ENCODE results near the gene LSM5.
"Not testable (repeated sequence)": the region's sequence is repeated elsewhere in the genome, so short reads cannot be mapped to it uniquely, and the experiment has no call there.

Gene LSM5

GRCh38 chr7:32501522-32501921, 11.3 kb upstream of the LSM5 start:
- no peak for FAIRE-seq

DNA sequence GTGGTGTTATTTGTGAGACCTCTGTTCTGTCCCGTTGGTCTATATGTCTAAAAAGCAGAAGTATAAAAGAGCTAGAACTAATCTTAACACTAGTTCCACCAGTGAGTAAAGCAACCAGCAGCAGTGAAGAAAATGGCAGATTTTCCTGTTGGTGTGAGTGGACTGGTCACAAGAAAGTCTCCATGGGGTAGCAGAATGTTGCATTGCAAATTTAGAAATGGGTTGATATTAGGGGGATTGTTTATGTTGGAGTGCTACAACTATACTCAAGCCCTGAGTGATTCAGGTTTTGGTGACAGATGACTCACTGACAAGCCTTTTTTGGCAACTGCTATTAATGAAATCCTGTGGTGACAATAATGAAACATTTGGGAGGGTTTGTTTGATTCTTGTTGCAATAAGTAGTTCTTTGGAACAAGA, 10.8 kb upstream of the LSM5 start:
- no peak for FAIRE-seq

GRCh38 chr7:32500216-32500615, 10.0 kb upstream of the LSM5 start:
- not testable (repeated sequence) for FAIRE-seq

GRCh38 chr7:32499755-32500154, 9.6 kb upstream of the LSM5 start:
- FAIRE-seq = not testable (repeated sequence)

GRCh38 chr7:32496052-32496813, 6.1 kb upstream of the LSM5 start:
- no peak for FAIRE-seq

DNA sequence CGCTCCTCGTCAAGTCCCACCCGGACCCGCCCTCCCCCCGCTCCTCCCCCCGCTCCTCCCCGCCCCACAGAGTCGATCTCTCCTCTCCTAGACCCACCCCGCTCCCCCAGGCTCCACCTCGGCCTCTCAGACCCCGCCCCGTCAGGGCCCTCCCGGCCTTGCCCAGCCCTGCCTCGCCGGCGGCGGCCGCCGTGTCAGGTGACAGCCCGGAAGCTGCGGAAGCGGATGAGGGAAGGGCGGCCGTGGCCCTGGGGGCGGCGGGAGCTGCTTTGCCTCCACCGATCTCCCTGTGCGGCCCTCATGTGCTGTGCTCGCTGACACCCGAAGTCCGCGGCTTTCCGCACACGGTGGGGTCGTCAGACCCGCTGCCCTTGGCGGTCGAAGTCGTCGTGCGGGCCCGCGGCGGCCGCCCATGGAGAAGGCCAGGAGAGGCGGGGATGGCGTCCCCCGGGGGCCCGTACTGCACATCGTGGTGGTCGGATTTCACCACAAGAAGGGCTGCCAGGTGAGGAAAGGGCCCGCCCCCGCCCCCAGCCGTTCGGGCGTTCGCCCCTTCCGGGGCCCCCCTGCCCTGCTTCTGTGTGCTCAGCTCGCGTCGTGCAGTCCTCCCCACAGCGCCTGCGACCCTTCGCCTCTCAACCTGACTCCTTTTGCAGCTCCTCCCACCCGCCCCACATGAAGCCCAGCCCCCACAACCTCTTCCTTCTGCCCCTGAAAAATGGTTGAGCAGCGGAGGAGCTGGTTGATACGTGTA, 5.3 kb upstream of the LSM5 start, which contains the start of gene AVL9:
Gene AVL9 (plus strand): TSS at position 192 of the 754 bp plus-strand sequence. CDS start 221 bp downstream, at position 413.
- no peak for FAIRE-seq

DNA sequence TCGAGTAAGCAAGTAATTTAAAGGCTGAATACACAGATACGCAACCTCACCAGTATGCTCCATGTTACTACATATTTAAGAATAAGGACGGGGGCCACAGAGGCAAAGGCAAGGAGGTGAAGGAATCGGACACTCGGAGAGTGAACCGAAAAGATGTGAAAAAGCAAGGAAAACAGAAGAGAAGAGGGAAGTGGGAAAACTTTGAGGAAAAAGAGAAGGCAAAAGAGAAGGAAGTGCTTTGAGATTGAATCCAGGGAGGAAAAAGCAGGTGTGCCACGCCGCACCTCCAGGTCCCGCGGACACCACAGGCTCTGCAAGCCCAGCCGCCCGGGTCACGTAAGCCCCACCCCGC, 4.7 kb upstream of the LSM5 start:
- FAIRE-seq = no peak

GRCh38 chr7:32489788-32490126, 423 bp downstream of the LSM5 start:
- FAIRE-seq = no peak

DNA sequence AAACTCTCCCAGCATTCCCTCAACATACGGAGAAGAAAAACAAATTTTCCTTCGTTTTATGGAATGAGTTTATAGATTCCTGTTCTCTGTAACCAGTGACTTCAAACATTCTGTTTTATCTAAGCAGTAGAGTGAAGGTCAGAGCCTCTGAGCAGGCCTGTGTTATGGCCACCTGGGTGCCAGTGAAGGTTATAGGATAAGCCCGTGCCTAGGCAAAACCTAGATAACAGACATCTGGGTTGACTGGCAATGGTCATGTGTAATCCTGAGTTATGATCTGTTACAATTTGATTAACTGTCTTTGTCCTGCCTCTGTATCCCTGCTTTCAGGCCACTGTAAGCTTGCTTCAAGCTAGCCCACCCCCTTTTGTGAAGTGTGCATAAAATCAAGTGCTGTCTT, 8.3 kb downstream of the LSM5 start:
- FAIRE-seq = no peak

DNA sequence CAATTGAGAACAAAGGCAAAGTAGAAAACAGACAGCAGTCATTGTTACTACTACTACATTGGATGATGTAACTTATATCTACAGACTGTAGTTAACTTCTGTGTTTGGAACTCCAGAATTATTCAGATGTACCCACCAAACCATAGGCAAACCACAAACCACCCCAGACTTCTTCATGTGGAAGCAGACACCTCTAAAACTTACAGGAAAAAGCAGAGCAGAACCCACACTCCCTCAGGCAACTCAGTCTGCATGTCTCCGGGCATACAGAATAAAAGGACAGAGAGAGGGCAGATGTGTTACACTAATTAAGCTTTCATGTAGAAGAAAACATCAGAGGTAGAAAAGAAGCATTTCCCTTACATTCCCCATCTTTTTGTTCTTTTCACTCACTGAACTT, 9.0 kb downstream of the LSM5 start:
- no peak for FAIRE-seq

DNA sequence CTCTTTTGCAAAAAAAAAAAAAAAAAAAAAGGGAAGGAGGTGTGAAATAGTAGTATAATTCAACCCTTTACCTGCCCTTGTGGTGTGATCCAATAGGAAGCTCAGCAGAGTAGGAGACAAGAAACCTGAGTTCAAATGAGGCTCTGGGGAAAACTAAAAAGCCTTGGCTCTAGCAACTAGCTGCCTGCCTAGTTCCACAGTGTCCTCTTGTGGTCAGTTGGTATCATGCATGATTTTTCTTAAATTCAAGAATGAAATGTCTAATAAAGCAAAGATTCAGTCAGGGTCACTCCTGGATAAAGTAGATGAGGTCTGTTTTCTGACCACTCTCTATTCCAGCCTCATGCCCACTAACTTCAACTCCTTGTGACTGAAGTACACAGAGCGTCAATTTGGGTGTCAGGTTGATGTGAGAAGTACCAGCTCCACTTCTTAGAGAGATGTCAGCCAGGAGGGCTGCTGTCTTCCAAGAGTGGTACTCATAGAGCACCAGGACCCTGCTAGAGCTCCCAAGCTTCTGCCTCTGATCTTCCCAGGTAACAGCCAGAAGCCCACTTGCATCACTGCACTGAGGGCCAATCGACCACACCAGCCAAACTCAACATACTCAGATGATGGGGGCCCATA, 10.5 kb downstream of the LSM5 start:
- peak; percentile 39 for FAIRE-seq

GRCh38 chr7:32477649-32477980, 12.6 kb downstream of the LSM5 start:
- no peak for FAIRE-seq

DNA sequence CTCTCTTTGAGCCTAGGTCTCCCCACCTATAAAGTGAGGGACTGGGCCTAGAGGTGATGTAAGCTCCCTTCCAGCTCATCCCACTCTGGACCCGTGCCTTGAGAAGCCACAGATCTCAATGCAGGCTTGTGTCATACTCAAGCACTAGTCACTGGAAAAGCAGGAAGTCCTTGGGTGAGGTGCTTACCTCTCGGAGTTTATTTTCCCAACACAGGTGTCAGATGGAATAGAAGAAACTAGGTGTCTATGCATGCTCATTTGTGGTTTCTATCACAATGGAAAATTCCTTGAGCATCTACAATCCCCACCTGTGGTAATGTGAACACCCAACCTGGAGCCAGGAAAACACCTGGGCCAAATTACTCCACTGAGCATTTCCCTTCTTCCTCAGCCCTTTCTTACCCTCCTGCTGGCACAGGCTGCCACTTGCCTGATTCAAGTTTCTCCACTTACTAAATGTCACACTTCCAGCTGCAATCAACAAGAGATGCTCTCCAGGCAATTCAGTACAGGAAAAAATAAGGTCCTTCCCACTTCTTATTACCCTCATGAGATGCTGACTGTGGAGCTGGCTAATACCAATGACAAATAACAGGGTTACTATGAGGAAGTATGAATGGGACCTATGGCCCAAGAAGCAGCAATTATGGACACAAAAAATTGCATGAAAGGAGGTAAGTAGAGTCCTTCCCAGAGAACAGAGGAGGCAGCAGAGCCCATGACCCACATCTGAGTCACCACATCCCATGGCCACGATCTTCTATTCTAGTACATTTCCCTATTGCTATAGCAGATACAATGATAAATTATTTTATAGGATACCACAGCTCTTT, 13.1 kb downstream of the LSM5 start:
- no peak for FAIRE-seq

DNA sequence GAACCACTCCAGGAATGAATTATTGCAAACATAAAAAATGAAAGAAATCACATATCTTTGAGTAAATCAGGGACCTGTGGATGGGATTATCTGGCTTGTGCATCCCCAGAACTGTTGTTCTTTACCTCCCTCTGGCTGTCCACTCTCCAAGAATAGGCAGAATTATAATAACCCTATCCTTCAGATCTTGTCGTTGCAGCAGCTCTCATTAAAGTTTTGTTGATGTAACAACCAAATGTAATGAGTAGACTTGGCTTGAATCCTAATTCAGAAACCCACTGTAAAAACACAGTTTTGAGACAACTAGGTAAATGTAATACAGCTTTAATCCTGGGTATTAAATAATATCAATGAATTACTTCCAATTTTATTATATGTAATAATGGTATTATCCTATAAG, 16.2 kb downstream of the LSM5 start:
- FAIRE-seq = no peak

GRCh38 chr7:32472015-32472414, 18.2 kb downstream of the LSM5 start:
- FAIRE-seq = no peak

DNA sequence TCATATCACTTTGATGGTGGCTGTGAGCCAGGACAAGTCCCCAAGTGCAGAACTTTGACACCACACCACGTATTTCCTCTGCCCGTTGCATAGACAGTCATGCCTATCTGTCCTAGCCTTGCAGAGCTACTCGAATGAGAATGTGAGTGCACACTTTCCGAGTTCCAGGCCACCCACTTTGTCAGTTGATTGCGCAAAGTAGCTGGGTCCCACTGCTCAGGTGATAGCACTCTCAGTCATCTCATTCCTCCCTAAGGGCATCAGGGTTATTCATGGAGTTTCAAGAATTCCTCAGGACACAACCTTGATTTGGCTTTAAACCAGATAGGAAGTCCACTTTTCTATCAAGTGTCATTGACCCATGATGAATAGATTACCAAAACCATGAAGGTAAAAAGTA, 19.3 kb downstream of the LSM5 start:
- FAIRE-seq = no peak

GRCh38 chr7:32470004-32470403, 20.2 kb downstream of the LSM5 start:
- not testable (repeated sequence) for FAIRE-seq

- not testable (repeated sequence) for FAIRE-seq
These were observed 25.4 kb downstream of the LSM5 start for GRCh38 chr7:32464641-32465416.

GRCh38 chr7:32462977-32463376, 27.2 kb downstream of the LSM5 start:
- FAIRE-seq = no peak

- FAIRE-seq = no peak
These were observed 27.7 kb downstream of the LSM5 start for GRCh38 chr7:32462451-32462850.

GRCh38 chr7:32461484-32461883, 28.7 kb downstream of the LSM5 start:
- FAIRE-seq = no peak

DNA sequence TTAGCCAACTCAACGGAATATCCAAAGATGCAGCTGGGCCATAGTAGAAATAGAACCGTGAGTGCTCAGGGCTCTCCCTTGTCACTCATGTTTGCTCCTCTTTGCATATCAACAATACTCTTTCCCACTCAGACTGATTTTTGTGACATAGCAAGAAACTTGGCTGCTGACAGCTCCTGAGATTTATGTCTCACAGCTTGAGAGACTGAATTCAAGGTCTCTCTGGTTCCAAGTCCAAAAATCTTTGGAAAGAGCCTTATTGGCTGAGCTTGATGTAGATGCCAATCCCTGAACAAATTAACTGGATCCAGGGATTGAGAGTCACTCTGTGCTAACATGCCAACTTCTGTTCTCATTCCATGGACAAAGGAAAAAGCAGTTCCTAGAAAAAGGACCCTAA, 30.4 kb downstream of the LSM5 start:
- no peak for FAIRE-seq

Measured in G401.6 (cell line).